Renal cortex interstitium (tissue), 11 donors: ENCODE measurements around the gene DBET. TPM values are rescaled to one million over a fixed set of nuclear protein-coding genes. Genes with fewer than 3 reads are reported as not detected.
"Not testable (repeated sequence)": the region's sequence is repeated elsewhere in the genome, so short reads cannot be mapped to it uniquely, and the experiment has no call there.

ENCODE experiments used
- DNase-seq, 11 donors: peaks; one replicate each; pipeline ENCODE4 v3.0.0-alpha.2; 2013; ENCODE audit warnings: low read depth in 9 of 11, low spot score in 4 of 11; ENCODE audit errors: extremely low read depth in 1 of 11
- polyA plus RNA-seq, 3 donors: library from polyadenylated mRNA; unstranded; fragments of 120-200 nt; gene quantifications; one replicate each; pipeline ENCODE4 v1.2.1, GENCODE V29; 2013; ENCODE audit not compliant: insufficient read length in 3 of 3

The DBET gene
- polyA plus RNA-seq, 3 donors, result not detected

- DNase-seq, result not testable (repeated sequence)
These were observed 23.4 kb upstream of the DBET start for GRCh38 chr4:190040873-190041272.

- not testable (repeated sequence) for DNase-seq
These were observed 16.7 kb upstream of the DBET start for GRCh38 chr4:190047627-190048026.

- DNase-seq, result not testable (repeated sequence)
These were observed 14.7 kb upstream of the DBET start for GRCh38 chr4:190049378-190050239.

- not testable (repeated sequence) for DNase-seq
These were observed 5.3 kb upstream of the DBET start for GRCh38 chr4:190058997-190059396.

GRCh38 chr4:190064805-190065204 is 503 bp downstream of the DBET start:
- DNase-seq, result not testable (repeated sequence)

GRCh38 chr4:190068351-190068750 is 4.0 kb downstream of the DBET start:
- not testable (repeated sequence) for DNase-seq

- DNase-seq, result not testable (repeated sequence)
These were observed 28.8 kb downstream of the DBET start for GRCh38 chr4:190093052-190093451.

GRCh38 chr4:190094031-190094430 is 29.7 kb downstream of the DBET start:
- DNase-seq, result not testable (repeated sequence)

- DNase-seq, result not testable (repeated sequence)
These were observed 31.0 kb downstream of the DBET start for GRCh38 chr4:190095335-190095734.

GRCh38 chr4:190099605-190100004 is 35.3 kb downstream of the DBET start:
- DNase-seq, result not testable (repeated sequence)

- DNase-seq, result not testable (repeated sequence)
These were observed 37.2 kb downstream of the DBET start for GRCh38 chr4:190101525-190101924.

- not testable (repeated sequence) for DNase-seq
These were observed 41.9 kb downstream of the DBET start for GRCh38 chr4:190106191-190106590.

- DNase-seq, result not testable (repeated sequence)
These were observed 42.5 kb downstream of the DBET start for GRCh38 chr4:190106611-190107480.

GRCh38 chr4:190107766-190108485 is 43.6 kb downstream of the DBET start:
- DNase-seq, result not testable (repeated sequence)

- DNase-seq, result not testable (repeated sequence)
These were observed 44.5 kb downstream of the DBET start for GRCh38 chr4:190108756-190109155.

- not testable (repeated sequence) for DNase-seq
These were observed 45.2 kb downstream of the DBET start for GRCh38 chr4:190109390-190110011.

GRCh38 chr4:190110033-190110432 is 45.7 kb downstream of the DBET start:
- DNase-seq, result not testable (repeated sequence)

- DNase-seq, result not testable (repeated sequence)
These were observed 46.4 kb downstream of the DBET start for GRCh38 chr4:190110570-190111295.
